ENCODE results near the gene PRR12.
A peak's percentile ranks its signal among the peaks of the same experiment; 100 is the strongest.

Gene PRR12

DNA sequence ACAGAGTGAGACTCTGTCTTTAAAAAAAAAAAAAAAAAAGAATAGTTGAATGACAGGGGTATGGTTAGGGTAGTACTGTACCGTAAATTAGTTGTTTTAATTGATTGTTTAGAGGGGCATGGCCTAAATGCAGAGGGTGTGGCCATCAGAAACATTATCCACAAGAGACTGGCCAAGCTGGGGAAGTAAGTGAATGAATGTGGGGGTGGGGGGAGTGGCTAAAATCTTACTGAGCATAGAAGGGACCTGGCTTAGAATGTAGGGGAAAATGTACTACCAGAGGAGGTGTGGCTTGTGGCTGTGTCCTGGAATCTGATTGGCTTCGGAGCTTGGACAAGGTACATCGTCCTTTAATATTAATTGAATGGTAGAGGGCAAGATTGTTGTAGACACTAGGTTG, 78.5 kb downstream of the PRR12 start:
- DNase-seq: no peak

DNA sequence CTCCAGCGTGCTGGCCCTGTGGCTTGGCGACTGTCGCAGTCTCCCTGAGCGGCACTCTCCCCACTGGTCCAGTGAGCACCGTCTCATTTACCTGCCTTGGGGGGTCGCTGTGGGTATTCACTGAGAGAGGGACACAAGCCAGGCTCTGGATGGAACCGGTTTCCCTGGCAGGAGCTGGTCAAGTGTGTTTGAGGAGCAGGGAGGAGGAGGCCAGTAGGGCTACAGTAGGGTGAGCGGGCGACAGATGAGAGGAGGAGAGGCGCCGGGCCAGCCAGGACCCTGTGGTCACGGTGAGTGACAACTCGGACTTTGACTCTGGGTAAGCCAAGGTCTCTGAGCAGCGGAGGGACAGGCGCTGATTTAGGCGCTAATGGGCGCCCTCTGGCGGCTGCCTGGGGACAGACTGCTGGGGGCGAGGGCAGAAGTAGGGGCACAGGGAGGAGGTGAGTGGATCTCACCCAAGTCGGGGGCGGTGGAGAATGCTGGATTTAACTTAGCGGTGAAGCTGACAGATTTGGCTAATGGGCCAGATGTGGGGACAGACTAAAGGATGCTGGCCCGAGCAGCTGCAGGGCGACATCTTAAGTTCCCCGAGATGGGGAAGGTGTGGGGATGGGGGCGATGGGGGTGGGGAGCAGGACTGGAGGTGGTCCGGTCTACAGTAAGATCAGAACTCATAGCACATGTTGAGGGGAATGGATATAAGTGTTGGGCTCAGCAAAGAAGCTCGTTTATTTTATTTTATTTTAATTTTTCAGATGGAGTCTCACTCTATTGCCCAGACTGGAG, 81.3 kb downstream of the PRR12 start:
- peak; percentile 64 to 67 for DNase-seq

Data from NCI-H2081 (cell line).